ENCODE data around the gene EPC2. TPM values are rescaled to one million over a fixed set of nuclear protein-coding genes. Genes with fewer than 3 reads are reported as not detected.

EPC2 gene
- total RNA-seq, 1 experiment from 2014 or later, result 30.2 TPM

- CTCF ChIA-PET, result no interaction called here
- intact Hi-C loops (cut with micrococcal nuclease; ENCODE audit: unreplicated experiment), result no loop called here
- in situ Hi-C loops (cut with HindIII; ENCODE audit: low pct_unique_long_range_greater_than_20kb, low sequenced_read_pairs), result no loop called here
- ATAC-seq (no peak), DNase-seq (ENCODE audit: low read depth, low spot score) (no peak)
- no peak overlapping the region for H3K4me3 ChIP-seq (ENCODE audit: low read depth in 2 of 2, low read length in 2 of 2)
- TF ChIP-seq TCF7L2 (IDR thresholded peaks at IDR 0.05; ENCODE audit: low read depth, low read length), result no peak
- TF ChIP-seq POLR2AphosphoS5 (IDR thresholded peaks at IDR 0.05; ENCODE audit: low read depth, low read length), result no peak
- TF ChIP-seq REST (IDR thresholded peaks at IDR 0.05; ENCODE audit: insufficient read depth in 1 of 2, low read depth in 2 of 2, low read length in 1 of 2), result no peak
- TF ChIP-seq SIN3A (IDR thresholded peaks at IDR 0.05; ENCODE audit: borderline replicate concordance, insufficient read depth, low read depth, low read length), result no peak
- TF ChIP-seq, protein P1, sequence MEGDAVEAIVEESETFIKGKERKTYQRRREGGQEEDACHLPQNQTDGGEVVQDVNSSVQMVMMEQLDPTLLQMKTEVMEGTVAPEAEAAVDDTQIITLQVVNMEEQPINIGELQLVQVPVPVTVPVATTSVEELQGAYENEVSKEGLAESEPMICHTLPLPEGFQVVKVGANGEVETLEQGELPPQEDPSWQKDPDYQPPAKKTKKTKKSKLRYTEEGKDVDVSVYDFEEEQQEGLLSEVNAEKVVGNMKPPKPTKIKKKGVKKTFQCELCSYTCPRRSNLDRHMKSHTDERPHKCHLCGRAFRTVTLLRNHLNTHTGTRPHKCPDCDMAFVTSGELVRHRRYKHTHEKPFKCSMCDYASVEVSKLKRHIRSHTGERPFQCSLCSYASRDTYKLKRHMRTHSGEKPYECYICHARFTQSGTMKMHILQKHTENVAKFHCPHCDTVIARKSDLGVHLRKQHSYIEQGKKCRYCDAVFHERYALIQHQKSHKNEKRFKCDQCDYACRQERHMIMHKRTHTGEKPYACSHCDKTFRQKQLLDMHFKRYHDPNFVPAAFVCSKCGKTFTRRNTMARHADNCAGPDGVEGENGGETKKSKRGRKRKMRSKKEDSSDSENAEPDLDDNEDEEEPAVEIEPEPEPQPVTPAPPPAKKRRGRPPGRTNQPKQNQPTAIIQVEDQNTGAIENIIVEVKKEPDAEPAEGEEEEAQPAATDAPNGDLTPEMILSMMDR (IDR thresholded peaks at IDR 0.05), result no peak
- H3K27ac ChIP-seq (ENCODE audit: low read length), result no peak overlapping the region
- POLR2A ChIA-PET, result no interaction called here
- BruUV-seq (replicated peaks), result no TSS peak
- H3K9me3 ChIP-seq (ENCODE audit: control insufficient read depth, insufficient read depth, low read depth, low read length), result no peaks in the 10 kb centered on the region
- no peaks in the 10 kb centered on the region for H3K36me3 ChIP-seq (ENCODE audit: control insufficient read depth, insufficient read depth, low read length)
- no peaks in the 10 kb centered on the region for H3K4me1 ChIP-seq (ENCODE audit: control insufficient read depth, insufficient read depth, low read length)
- H3K27me3 ChIP-seq (ENCODE audit: control insufficient read depth, insufficient read depth, low read length), result peaks cover 13% of the 10 kb centered on the region
Observed at GRCh38 chr2:148599109-148599991, 45.2 kb upstream of the EPC2 start.

DNA sequence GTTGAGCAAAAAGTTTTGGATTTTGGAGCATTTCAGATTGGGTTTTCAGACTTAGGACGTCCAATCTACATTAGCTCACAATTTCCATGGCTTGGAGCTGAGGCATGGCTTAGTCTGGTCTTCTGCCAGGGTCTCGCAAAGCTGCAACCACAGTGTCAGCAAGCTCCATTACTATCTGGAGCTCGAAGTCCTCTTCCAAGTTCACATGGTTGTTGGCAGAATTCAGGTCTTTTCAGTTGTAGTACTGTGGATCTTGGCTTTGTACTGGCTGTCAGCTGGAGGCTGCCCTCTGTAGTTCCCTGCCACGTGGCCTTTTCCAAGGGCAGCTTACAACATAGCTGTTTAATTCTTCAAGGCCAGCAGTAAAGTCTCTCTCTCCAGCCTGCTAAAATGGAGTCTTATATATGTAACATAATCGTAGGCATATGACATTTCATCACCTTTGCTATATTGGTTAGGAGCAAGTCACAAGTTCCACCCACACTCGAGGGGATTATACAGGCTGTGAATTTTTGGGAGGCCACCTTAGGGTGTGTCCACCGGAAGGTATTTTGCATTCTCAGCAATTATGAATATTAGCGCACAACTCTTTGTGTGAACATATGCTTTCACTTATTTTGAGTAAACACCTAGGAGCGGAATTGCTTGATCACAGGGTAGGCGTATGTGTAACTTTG is 41.5 kb upstream of the EPC2 start:
- Histone ChIP-seq H3K27me3 (ENCODE audit: control insufficient read depth, insufficient read depth, low read length) (peaks cover 13% of the 10 kb centered on the region), H3K27ac (ENCODE audit: low read length) (no peak overlapping the region), H3K4me1 (ENCODE audit: control insufficient read depth, insufficient read depth, low read length) (no peaks in the 10 kb centered on the region), H3K36me3 (ENCODE audit: control insufficient read depth, insufficient read depth, low read length) (no peaks in the 10 kb centered on the region), H3K9me3 (ENCODE audit: control insufficient read depth, insufficient read depth, low read depth, low read length) (no peaks in the 10 kb centered on the region), H3K4me3 (ENCODE audit: low read depth in 2 of 2, low read length in 2 of 2) (no peak overlapping the region)
- TF ChIP-seq, protein P1 (IDR thresholded peaks at IDR 0.05), result no peak
- no peak for TF ChIP-seq REST (IDR thresholded peaks at IDR 0.05; ENCODE audit: insufficient read depth in 1 of 2, low read depth in 2 of 2, low read length in 1 of 2)
- no peak for TF ChIP-seq POLR2AphosphoS5 (IDR thresholded peaks at IDR 0.05; ENCODE audit: low read depth, low read length)
- TF ChIP-seq SIN3A (IDR thresholded peaks at IDR 0.05; ENCODE audit: borderline replicate concordance, insufficient read depth, low read depth, low read length), result no peak
- no peak for TF ChIP-seq TCF7L2 (IDR thresholded peaks at IDR 0.05; ENCODE audit: low read depth, low read length)
- intact Hi-C loops (cut with micrococcal nuclease; ENCODE audit: unreplicated experiment) (no loop called here), in situ Hi-C loops (cut with HindIII; ENCODE audit: low pct_unique_long_range_greater_than_20kb, low sequenced_read_pairs) (no loop called here)
- no peak for DNase-seq (ENCODE audit: low read depth, low spot score)
- no peak for ATAC-seq
- ChIA-PET CTCF (interaction anchor here (0.6 kb wide), 1 partner anchor 582 kb away, joined by 5 read pairs; the partner anchor contains the start of genes MBD5 and ORC4), POLR2A (no interaction called here)
- no TSS peak for BruUV-seq (replicated peaks)
